ENCODE measurements around the gene KRTAP10-4. TPM values are rescaled to one million over a fixed set of nuclear protein-coding genes. Genes with fewer than 3 reads are reported as not detected.

KRTAP10-4 gene
- total and polyA plus RNA-seq, 2 donors (not counting 1 experiment from before 2014, with no cell fraction given) = not detected

- no peak overlapping the region for H3K4me2 ChIP-seq (replicated peaks; ENCODE audit: low read depth, low read length, poor library complexity, severe bottlenecking)
- ChIA-PET CTCF (no interaction called here), POLR2A (no interaction called here)
- Mint-ChIP-seq H3K4me3 (no peak overlapping the region), H3K9me3 (ENCODE audit: insufficient read depth) (peaks cover 4% of the 10 kb centered on the region), H3K27me3 (peaks cover 24% of the 10 kb centered on the region), H3K27ac (no peak overlapping the region), H3K4me1 (no peaks in the 10 kb centered on the region)
- H4K20me1 ChIP-seq (ENCODE audit: control insufficient read depth, insufficient read depth, low read length, poor library complexity, severe bottlenecking) = no peaks in the 10 kb centered on the region
- no peaks in the 10 kb centered on the region for H3K36me3 ChIP-seq (replicated peaks in 1 of 2; ENCODE audit: control extremely low read depth in 1 of 2, control insufficient read depth in 1 of 2, extremely low read depth in 1 of 2, insufficient read depth in 2 of 2, low read length in 1 of 2)
- no peak overlapping the region for H3K4me3 ChIP-seq (ENCODE audit: control extremely low read depth in 1 of 5, extremely low read depth in 1 of 5, insufficient read depth in 1 of 5, low read depth in 2 of 5, low read length in 4 of 5)
- peaks cover 0 to 6% (median 3%) of the 10 kb centered on the region in 3 donors for H3K9me3 ChIP-seq (ENCODE audit: control extremely low read depth in 1 of 3, control insufficient read depth in 2 of 3, insufficient read depth in 1 of 3, low read length in 2 of 3)
- H3K4me1 ChIP-seq (ENCODE audit: control insufficient read depth in 2 of 2, insufficient read depth in 2 of 2, low read length in 2 of 2) = no peaks in the 10 kb centered on the region
- H3K27me3 ChIP-seq (replicated peaks in 1 of 4; ENCODE audit: control extremely low read depth in 1 of 4, control insufficient read depth in 3 of 4, insufficient read depth in 4 of 4, low read length in 3 of 4) = peaks cover 0 to 3% (median 0%) of the 10 kb centered on the region in 4 experiments
- ATAC-seq (ENCODE audit: low read depth) = no peak
- DNase-seq = no peak
- H2AFZ ChIP-seq (ENCODE audit: insufficient read depth, low read depth, low read length, poor library complexity, severe bottlenecking) = no peak overlapping the region
- no peak overlapping the region for H3K9ac ChIP-seq (ENCODE audit: low read length)
- no peak overlapping the region for H3K27ac ChIP-seq (ENCODE audit: low read length in 2 of 2)
- 76% methylated on average over 2 of the region's 6 CpGs for WGBS (ENCODE audit: insufficient coverage)
- no peak for TF ChIP-seq CTCF (IDR thresholded peaks at IDR 0.05)
- TF ChIP-seq EZH2 (IDR thresholded peaks at IDR 0.05; ENCODE audit: borderline replicate concordance, insufficient read depth, low read depth, low read length, poor library complexity, severe bottlenecking) = no peak
- H3K79me2 ChIP-seq (ENCODE audit: control insufficient read depth, insufficient read depth, low read length) = no peaks in the 10 kb centered on the region
- intact Hi-C loops (cut with micrococcal nuclease) = no loop called here
Observed at GRCh38 chr21:44595524-44595923, 22.0 kb downstream of the KRTAP10-4 start.

GRCh38 chr21:44596068-44596725, 22.7 kb downstream of the KRTAP10-4 start:
- peaks cover 0 to 6% (median 3%) of the 10 kb centered on the region in 3 donors for H3K9me3 ChIP-seq (ENCODE audit: control extremely low read depth in 1 of 3, control insufficient read depth in 2 of 3, insufficient read depth in 1 of 3, low read length in 2 of 3)
- no peak overlapping the region for H3K4me3 ChIP-seq (ENCODE audit: control extremely low read depth in 1 of 5, extremely low read depth in 1 of 5, insufficient read depth in 1 of 5, low read depth in 2 of 5, low read length in 4 of 5)
- no peaks in the 10 kb centered on the region for H4K20me1 ChIP-seq (ENCODE audit: control insufficient read depth, insufficient read depth, low read length, poor library complexity, severe bottlenecking)
- no peaks in the 10 kb centered on the region for H3K36me3 ChIP-seq (replicated peaks in 1 of 2; ENCODE audit: control extremely low read depth in 1 of 2, control insufficient read depth in 1 of 2, extremely low read depth in 1 of 2, insufficient read depth in 2 of 2, low read length in 1 of 2)
- Mint-ChIP-seq H3K4me1 (no peaks in the 10 kb centered on the region), H3K27ac (no peak overlapping the region), H3K4me3 (no peak overlapping the region), H3K9me3 (ENCODE audit: insufficient read depth) (peaks cover 4% of the 10 kb centered on the region), H3K27me3 (peaks cover 25% of the 10 kb centered on the region)
- WGBS (ENCODE audit: insufficient coverage) = 93% methylated on average over 5 of the region's 9 CpGs
- ATAC-seq (ENCODE audit: low read depth) (no peak), DNase-seq (no peak)
- no peak overlapping the region for H3K27ac ChIP-seq (ENCODE audit: low read length in 2 of 2)
- no peak for TF ChIP-seq CTCF (IDR thresholded peaks at IDR 0.05)
- TF ChIP-seq EZH2 (IDR thresholded peaks at IDR 0.05; ENCODE audit: borderline replicate concordance, insufficient read depth, low read depth, low read length, poor library complexity, severe bottlenecking) = no peak
- no peaks in the 10 kb centered on the region for H3K79me2 ChIP-seq (ENCODE audit: control insufficient read depth, insufficient read depth, low read length)
- CTCF ChIA-PET = no interaction called here
- no peak overlapping the region for H3K9ac ChIP-seq (ENCODE audit: low read length)
- H3K4me2 ChIP-seq (replicated peaks; ENCODE audit: low read depth, low read length, poor library complexity, severe bottlenecking) = no peak overlapping the region
- H2AFZ ChIP-seq (ENCODE audit: insufficient read depth, low read depth, low read length, poor library complexity, severe bottlenecking) = no peak overlapping the region
- intact Hi-C loops (cut with micrococcal nuclease) = no loop called here
- H3K4me1 ChIP-seq (ENCODE audit: control insufficient read depth in 2 of 2, insufficient read depth in 2 of 2, low read length in 2 of 2) = no peaks in the 10 kb centered on the region
- POLR2A ChIA-PET = no interaction called here
- peaks cover 0 to 3% (median 0%) of the 10 kb centered on the region in 4 experiments for H3K27me3 ChIP-seq (replicated peaks in 1 of 4; ENCODE audit: control extremely low read depth in 1 of 4, control insufficient read depth in 3 of 4, insufficient read depth in 4 of 4, low read length in 3 of 4)
